ENCODE measurements around the gene PTPN2.
"Not testable (repeated sequence)": the region's sequence is repeated elsewhere in the genome, so short reads cannot be mapped to it uniquely, and the experiment has no call there.

PTPN2 gene

DNA sequence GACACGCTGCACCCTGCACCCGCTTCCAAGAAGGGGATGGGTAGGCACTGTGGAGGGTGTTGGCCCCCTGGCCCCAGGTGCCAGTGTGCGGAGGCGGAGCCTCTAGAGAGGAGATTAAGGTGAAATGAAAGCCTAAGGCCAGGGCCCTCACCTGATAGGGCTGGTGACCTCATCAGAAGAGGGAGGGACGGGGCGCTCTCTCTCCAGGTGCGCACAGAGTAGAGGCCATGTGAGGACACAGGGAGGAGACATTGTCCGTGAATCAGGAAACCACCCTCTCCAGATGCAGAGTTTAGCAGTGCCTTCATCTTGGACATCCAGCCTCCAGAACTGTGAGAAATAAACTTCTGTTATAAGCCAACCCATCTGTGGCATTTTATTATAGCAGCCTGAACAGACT lies 118.9 kb downstream of the PTPN2 start:
- 76 to 82% methylated on average over 6 to 8 of the region's 8 CpGs for WGBS, 2 experiments (ENCODE audit: insufficient coverage in 2 of 2)
- Histone ChIP-seq H3K4me3 (ENCODE audit: extremely low read depth, insufficient read depth, low read length, poor library complexity, severe bottlenecking) (no peak overlapping the region), H3K36me3 (ENCODE audit: control insufficient read depth, insufficient read depth, low read length) (no peaks in the 10 kb centered on the region), H3K4me1 (ENCODE audit: control insufficient read depth, insufficient read depth, low read length, poor library complexity, severe bottlenecking) (peaks cover 5% of the 10 kb centered on the region), H3K9me3 (ENCODE audit: control insufficient read depth, low read length) (no peaks in the 10 kb centered on the region), H3K27ac (ENCODE audit: low read depth, low read length, severe bottlenecking) (no peak overlapping the region)

DNA sequence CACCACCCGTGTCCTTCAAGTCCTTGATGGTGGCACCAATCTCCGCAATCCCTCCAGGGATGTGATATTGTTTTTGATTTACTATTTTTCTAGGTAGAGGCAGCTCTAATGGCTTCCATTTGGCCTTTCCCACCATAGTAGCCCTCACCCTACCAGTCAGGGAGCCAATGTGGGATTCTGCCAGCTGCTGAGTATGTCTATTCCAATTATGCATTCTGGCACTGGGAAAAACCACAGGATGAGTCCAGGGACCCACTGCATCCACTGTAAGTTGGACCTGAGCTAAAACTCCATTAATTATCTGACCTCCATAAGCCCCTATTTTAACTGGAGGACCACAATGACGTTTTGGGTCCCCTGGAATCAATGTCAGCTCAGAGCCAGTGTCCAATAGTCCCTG lies 125.5 kb downstream of the PTPN2 start:
- H3K36me3 ChIP-seq (ENCODE audit: control insufficient read depth, insufficient read depth, low read length); H3K4me3 ChIP-seq (ENCODE audit: extremely low read depth, insufficient read depth, low read length, poor library complexity, severe bottlenecking); H3K9me3 ChIP-seq (ENCODE audit: control insufficient read depth, low read length); H3K4me1 ChIP-seq (ENCODE audit: control insufficient read depth, insufficient read depth, low read length, poor library complexity, severe bottlenecking); H3K27ac ChIP-seq (ENCODE audit: low read depth, low read length, severe bottlenecking): not testable (repeated sequence)
- WGBS, 2 experiments (ENCODE audit: insufficient coverage in 2 of 2), result 40 to 86% methylated on average over 1 of the region's 3 CpGs

DNA sequence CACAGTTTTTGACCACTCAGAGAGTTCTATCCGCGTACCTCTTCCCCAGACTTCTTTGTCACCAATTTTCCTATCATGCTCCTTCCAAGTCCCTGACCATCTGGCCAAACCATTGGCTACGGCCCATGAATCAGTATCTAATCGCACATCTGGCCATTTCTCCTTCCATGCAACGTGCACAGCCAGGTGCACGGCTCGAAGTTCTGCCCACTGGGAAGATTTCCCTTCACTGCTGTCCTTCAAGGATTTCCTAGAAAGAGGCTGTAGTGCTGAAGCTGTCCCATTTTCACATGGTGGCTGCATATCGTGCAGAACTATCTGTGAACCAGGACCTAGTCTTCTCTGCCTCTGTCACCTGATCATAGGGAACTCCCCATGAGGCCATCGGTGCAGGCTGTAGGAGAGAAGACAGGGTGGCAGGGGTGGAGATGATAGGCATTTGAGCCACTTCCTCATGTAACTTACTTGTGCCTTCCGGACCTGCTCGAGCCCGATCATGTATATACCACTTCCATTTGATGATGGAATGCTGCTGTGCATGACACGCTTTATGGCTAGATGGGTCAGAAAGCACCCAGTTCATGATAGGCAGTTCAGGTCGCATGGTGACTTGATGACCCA lies 127.3 kb downstream of the PTPN2 start:
- H3K4me3 ChIP-seq (ENCODE audit: extremely low read depth, insufficient read depth, low read length, poor library complexity, severe bottlenecking); H3K9me3 ChIP-seq (ENCODE audit: control insufficient read depth, low read length); H3K27ac ChIP-seq (ENCODE audit: low read depth, low read length, severe bottlenecking); H3K4me1 ChIP-seq (ENCODE audit: control insufficient read depth, insufficient read depth, low read length, poor library complexity, severe bottlenecking); H3K36me3 ChIP-seq (ENCODE audit: control insufficient read depth, insufficient read depth, low read length): not testable (repeated sequence)
- 93 to 97% methylated on average over 8 to 13 of the region's 14 CpGs for WGBS, 2 experiments (ENCODE audit: insufficient coverage in 2 of 2)

DNA sequence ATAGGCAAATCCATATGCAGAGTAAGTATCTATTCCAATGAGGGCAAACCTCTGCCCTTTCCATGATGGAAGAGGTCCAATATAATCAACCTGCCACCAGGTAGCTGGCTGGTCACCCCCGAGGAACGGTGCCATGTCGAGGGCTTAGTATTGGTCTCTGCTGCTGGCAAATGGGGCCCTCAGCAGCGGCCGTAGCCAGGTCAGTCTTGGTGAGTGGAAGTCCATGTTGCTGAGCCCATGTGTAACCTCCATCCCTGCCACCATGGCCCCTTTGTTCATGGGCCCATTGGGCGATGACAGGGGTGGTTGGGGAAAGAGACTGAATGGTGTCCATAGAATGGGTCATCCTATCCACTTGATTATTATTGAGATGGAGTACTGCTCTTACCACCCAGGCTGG lies 128.4 kb downstream of the PTPN2 start:
- not testable (repeated sequence) for H3K4me3 ChIP-seq (ENCODE audit: extremely low read depth, insufficient read depth, low read length, poor library complexity, severe bottlenecking); H3K4me1 ChIP-seq (ENCODE audit: control insufficient read depth, insufficient read depth, low read length, poor library complexity, severe bottlenecking); H3K9me3 ChIP-seq (ENCODE audit: control insufficient read depth, low read length); H3K27ac ChIP-seq (ENCODE audit: low read depth, low read length, severe bottlenecking); H3K36me3 ChIP-seq (ENCODE audit: control insufficient read depth, insufficient read depth, low read length)
- WGBS, 2 experiments (ENCODE audit: insufficient coverage in 2 of 2), result 84 to 88% methylated on average over 3 of the region's 6 CpGs

DNA sequence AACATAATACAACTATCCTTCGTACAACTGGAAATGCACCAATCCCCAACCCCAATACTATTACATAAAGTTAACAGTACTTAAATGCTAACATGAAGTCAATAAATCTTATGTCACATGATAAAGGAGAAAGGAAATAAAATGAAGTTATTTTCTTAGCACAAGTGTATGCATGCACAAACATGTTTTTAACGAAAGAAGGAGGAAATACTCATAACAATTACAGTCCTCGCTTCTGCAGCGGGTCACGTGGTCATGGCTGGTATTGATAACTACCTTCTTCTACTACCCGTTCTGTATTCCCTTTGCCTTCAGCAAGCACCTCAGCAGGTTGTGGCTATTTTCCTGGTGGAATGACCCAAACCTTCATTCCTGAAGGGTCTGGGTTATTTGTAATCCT lies 129.5 kb downstream of the PTPN2 start:
- WGBS, 2 experiments (ENCODE audit: insufficient coverage in 2 of 2), result 97% methylated on average over 4 of the region's 6 CpGs; no CpG with 5 or more reads in 1 of the 2 experiments
- H3K9me3 ChIP-seq (ENCODE audit: control insufficient read depth, low read length), result no peaks in the 10 kb centered on the region
- H3K4me1 ChIP-seq (ENCODE audit: control insufficient read depth, insufficient read depth, low read length, poor library complexity, severe bottlenecking), result peaks cover 8% of the 10 kb centered on the region
- H3K27ac ChIP-seq (ENCODE audit: low read depth, low read length, severe bottlenecking), result no peak overlapping the region
- H3K4me3 ChIP-seq (ENCODE audit: extremely low read depth, insufficient read depth, low read length, poor library complexity, severe bottlenecking), result no peak overlapping the region
- no peaks in the 10 kb centered on the region for H3K36me3 ChIP-seq (ENCODE audit: control insufficient read depth, insufficient read depth, low read length)

DNA sequence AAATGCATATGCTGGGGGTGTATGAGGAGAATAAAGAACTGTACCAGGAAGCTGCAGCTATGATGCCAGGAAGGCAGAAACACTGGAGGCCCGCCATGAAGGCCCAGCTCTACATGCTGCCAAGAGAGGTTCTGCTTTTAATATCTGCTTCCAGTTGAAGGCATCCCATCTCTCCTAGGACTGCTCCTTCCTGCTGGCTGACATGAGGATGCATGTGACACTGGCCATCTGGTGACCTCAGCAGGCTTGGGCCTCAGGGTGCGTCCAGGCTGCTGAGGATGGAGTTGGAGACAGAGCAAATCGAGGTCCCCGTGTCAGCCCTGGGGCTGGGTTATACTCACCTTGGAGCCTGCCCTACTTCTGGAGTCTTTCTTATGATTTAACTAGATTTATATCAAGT lies 132.1 kb downstream of the PTPN2 start:
- Histone ChIP-seq H3K9me3 (ENCODE audit: control insufficient read depth, low read length) (no peaks in the 10 kb centered on the region), H3K27ac (ENCODE audit: low read depth, low read length, severe bottlenecking) (no peak overlapping the region), H3K36me3 (ENCODE audit: control insufficient read depth, insufficient read depth, low read length) (no peaks in the 10 kb centered on the region), H3K4me3 (ENCODE audit: extremely low read depth, insufficient read depth, low read length, poor library complexity, severe bottlenecking) (no peak overlapping the region), H3K4me1 (ENCODE audit: control insufficient read depth, insufficient read depth, low read length, poor library complexity, severe bottlenecking) (peaks cover 13% of the 10 kb centered on the region)
- 80 to 92% methylated on average over 2 of the region's 4 CpGs for WGBS, 2 experiments (ENCODE audit: insufficient coverage in 2 of 2)

DNA sequence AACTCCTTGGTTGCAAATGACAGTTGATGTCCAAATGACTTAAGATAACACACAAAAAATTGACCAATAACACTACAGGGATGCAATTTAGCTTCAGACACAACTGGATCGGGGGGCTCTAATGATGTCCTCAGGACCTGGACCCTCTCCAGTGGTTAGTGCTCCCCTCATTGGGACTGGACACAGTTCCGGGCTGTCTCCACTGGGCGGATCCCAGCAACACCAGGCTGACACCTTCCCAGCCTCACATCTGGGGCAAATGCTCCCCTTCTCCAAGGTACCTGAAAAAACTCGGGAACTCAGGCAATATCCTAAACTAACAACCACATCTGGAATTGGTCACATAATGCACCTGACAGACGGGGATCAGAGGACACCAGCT lies 132.5 kb downstream of the PTPN2 start:
- Histone ChIP-seq H3K4me1 (ENCODE audit: control insufficient read depth, insufficient read depth, low read length, poor library complexity, severe bottlenecking) (peaks cover 13% of the 10 kb centered on the region), H3K36me3 (ENCODE audit: control insufficient read depth, insufficient read depth, low read length) (no peaks in the 10 kb centered on the region), H3K27ac (ENCODE audit: low read depth, low read length, severe bottlenecking) (no peak overlapping the region), H3K4me3 (ENCODE audit: extremely low read depth, insufficient read depth, low read length, poor library complexity, severe bottlenecking) (no peak overlapping the region), H3K9me3 (ENCODE audit: control insufficient read depth, low read length) (no peaks in the 10 kb centered on the region)
- WGBS, 2 experiments (ENCODE audit: insufficient coverage in 2 of 2), result 89 to 94% methylated on average over 3 to 4 of the region's 5 CpGs

DNA sequence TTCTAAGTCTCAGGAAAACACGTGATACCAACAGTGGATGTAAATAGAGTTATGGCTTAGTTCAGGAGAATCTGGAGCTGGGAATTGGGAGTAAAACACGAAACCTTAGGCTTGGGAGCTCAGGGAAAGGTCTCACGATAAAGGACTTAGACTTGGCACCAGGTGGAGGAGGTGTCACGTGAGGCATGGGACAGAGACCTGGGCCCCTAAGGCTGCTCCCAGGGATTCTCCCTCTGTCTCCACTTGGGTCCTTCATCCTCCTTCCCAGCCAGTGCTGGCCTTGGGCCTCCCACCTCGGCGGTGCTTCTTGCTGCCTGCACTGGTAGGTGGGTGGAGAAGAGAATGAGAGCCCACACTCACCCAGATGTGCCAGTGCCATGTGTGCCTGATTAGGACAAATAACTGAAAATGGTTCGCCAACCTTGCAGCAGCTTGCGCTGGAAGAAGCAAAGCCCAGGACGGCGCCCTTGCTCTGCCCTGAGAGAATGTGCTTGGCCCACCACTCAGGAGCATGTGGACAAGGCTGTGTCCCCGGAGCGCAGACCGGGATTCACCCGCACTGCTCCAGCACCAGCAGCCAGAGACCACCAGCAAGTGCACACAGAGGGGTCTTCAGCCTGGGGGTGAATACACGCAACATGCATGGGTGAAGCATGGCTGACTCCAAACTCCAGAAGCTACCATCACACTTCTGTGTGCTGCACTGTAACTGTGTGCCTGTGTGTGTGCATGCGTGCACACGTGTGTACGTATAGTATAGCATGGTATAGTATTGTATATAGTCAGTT lies 133.1 kb downstream of the PTPN2 start:
- 90 to 97% methylated on average over 10 to 13 of the region's 18 CpGs for WGBS, 2 experiments (ENCODE audit: insufficient coverage in 2 of 2)
- H3K9me3 ChIP-seq (ENCODE audit: control insufficient read depth, low read length), result no peaks in the 10 kb centered on the region
- no peak overlapping the region for H3K4me3 ChIP-seq (ENCODE audit: extremely low read depth, insufficient read depth, low read length, poor library complexity, severe bottlenecking)
- H3K4me1 ChIP-seq (ENCODE audit: control insufficient read depth, insufficient read depth, low read length, poor library complexity, severe bottlenecking), result peaks cover 13% of the 10 kb centered on the region
- no peaks in the 10 kb centered on the region for H3K36me3 ChIP-seq (ENCODE audit: control insufficient read depth, insufficient read depth, low read length)
- no peak overlapping the region for H3K27ac ChIP-seq (ENCODE audit: low read depth, low read length, severe bottlenecking)

DNA sequence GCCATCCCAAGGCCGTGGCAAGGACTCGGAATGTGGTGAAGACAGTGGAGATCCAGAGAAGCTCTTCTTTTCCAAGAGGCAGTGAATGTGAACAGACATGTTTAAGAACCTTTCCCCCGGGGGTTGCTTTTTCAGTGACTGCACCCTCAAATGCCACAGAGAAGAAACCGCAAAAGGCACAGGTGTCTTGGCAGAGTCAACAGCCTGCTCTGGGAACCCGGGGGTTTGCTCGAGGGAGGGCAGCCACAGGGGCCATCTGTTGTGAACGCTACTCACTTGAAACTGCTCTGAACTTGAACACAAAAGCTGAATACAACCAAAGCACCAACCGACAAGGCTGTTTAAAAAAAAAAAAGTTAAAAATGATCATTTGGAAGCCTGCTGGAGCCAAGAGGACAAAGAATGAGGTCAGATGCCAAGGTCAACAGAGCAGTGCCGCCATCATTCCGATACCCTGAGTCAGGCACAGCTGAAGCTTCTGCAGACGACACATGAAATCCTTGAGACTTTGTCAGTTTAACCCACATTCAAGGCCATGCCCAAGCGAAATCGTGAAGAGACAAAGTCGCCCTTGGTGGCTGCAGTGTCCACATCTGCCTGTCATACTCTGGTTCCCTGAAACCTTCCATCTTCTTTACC lies 133.8 kb downstream of the PTPN2 start:
- no peaks in the 10 kb centered on the region for H3K9me3 ChIP-seq (ENCODE audit: control insufficient read depth, low read length)
- H3K36me3 ChIP-seq (ENCODE audit: control insufficient read depth, insufficient read depth, low read length), result no peaks in the 10 kb centered on the region
- WGBS, 2 experiments (ENCODE audit: insufficient coverage in 2 of 2), result 87 to 89% methylated on average over 13 of the region's 14 CpGs
- peaks cover 13% of the 10 kb centered on the region for H3K4me1 ChIP-seq (ENCODE audit: control insufficient read depth, insufficient read depth, low read length, poor library complexity, severe bottlenecking)
- H3K4me3 ChIP-seq (ENCODE audit: extremely low read depth, insufficient read depth, low read length, poor library complexity, severe bottlenecking), result no peak overlapping the region
- no peak overlapping the region for H3K27ac ChIP-seq (ENCODE audit: low read depth, low read length, severe bottlenecking)

DNA sequence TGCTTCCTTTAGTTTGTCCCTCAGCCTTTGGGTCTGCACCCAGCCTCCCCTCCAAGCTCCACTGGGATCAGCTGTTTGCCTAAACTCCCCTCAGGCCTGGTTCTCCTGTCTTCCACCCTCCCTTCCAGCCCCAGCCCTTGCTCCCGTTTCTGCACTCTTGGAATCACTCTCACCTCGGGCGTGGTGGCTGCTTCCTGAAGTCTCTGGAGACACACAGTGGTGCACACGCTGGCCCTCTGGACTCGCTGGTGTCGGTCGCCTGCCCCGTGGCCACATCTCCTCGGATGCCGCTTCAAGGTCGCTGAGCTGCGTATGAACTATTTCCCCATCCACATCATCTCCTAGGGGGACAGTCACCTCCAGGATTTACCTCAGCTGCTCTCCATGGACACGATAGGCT lies 134.9 kb downstream of the PTPN2 start:
- Histone ChIP-seq H3K4me3 (ENCODE audit: extremely low read depth, insufficient read depth, low read length, poor library complexity, severe bottlenecking) (no peak overlapping the region), H3K27ac (ENCODE audit: low read depth, low read length, severe bottlenecking) (no peak overlapping the region), H3K9me3 (ENCODE audit: control insufficient read depth, low read length) (no peaks in the 10 kb centered on the region), H3K4me1 (ENCODE audit: control insufficient read depth, insufficient read depth, low read length, poor library complexity, severe bottlenecking) (peaks cover 13% of the 10 kb centered on the region), H3K36me3 (ENCODE audit: control insufficient read depth, insufficient read depth, low read length) (no peaks in the 10 kb centered on the region)
- WGBS, 2 experiments (ENCODE audit: insufficient coverage in 2 of 2), result 73 to 89% methylated on average over 8 to 10 of the region's 13 CpGs

DNA sequence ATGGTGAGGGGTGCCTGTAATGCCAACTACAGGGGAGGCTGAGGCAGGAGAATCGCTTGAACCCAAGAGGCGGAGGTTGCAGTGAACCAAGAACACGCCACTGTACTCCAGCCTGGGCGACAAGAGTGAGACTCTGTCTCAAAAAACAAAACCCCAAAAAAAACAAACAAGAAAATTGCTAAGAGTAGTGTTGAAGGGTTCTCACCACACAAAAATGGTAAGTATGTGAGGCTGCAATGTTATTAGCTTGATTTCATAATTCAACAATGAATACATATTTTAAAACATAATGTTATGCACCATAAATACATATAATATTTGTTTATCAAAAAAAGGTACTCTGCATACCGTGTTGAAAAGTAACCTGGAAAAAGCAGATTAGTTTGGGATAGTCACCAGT lies 135.4 kb downstream of the PTPN2 start:
- H3K27ac ChIP-seq (ENCODE audit: low read depth, low read length, severe bottlenecking), result no peak overlapping the region
- H3K4me3 ChIP-seq (ENCODE audit: extremely low read depth, insufficient read depth, low read length, poor library complexity, severe bottlenecking), result no peak overlapping the region
- H3K4me1 ChIP-seq (ENCODE audit: control insufficient read depth, insufficient read depth, low read length, poor library complexity, severe bottlenecking), result peaks cover 13% of the 10 kb centered on the region
- 83 to 92% methylated on average over 1 to 4 of the region's 5 CpGs for WGBS, 2 experiments (ENCODE audit: insufficient coverage in 2 of 2)
- no peaks in the 10 kb centered on the region for H3K9me3 ChIP-seq (ENCODE audit: control insufficient read depth, low read length)
- no peaks in the 10 kb centered on the region for H3K36me3 ChIP-seq (ENCODE audit: control insufficient read depth, insufficient read depth, low read length)
